DND-41 (cell line): ENCODE measurements around the gene ADARB2.

ENCODE experiments used
- EZH2 ChIP-seq: IDR thresholded peaks from 3 replicates; pipeline ENCODE4 v1.6.1; 2012; ENCODE audit warnings: borderline replicate concordance, low read depth, mild to moderate bottlenecking, moderate library complexity, low read length, inconsistent platforms; ENCODE audit not compliant: severe bottlenecking
- TF ChIP-seq, protein P1 (sequence below): IDR thresholded peaks from 2 replicates; pipeline ENCODE4 v1.5.1; 2012; ENCODE audit warnings: borderline replicate concordance, low read length, moderate library complexity, mild to moderate bottlenecking; ENCODE audit not compliant: poor library complexity, severe bottlenecking; ENCODE audit errors: extremely low read depth

DNA sequence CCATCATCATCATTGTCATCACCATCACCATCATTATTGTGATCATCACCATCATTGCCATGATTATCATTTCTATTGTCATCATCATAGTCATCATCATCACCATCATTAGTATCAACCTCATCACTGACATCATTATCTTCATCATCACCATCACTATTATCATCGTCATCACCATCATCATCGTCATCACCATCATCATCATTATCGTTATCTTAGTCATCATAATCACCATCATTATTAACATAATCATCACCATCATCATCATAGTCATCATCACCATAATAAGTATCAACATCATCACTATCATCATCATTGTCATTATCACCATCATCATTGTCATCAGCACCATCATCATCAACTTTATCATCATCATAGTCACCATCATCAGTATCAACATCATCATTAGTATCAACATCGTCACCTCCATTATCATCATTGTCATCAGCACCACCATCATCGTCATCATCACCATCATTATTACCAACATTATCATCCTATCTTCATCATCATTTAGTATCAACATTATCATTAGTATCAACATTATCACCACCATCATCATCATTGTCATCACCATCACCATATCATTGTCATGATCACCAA lies 241.3 kb downstream of the ADARB2 start:
- TF ChIP-seq, protein P1, sequence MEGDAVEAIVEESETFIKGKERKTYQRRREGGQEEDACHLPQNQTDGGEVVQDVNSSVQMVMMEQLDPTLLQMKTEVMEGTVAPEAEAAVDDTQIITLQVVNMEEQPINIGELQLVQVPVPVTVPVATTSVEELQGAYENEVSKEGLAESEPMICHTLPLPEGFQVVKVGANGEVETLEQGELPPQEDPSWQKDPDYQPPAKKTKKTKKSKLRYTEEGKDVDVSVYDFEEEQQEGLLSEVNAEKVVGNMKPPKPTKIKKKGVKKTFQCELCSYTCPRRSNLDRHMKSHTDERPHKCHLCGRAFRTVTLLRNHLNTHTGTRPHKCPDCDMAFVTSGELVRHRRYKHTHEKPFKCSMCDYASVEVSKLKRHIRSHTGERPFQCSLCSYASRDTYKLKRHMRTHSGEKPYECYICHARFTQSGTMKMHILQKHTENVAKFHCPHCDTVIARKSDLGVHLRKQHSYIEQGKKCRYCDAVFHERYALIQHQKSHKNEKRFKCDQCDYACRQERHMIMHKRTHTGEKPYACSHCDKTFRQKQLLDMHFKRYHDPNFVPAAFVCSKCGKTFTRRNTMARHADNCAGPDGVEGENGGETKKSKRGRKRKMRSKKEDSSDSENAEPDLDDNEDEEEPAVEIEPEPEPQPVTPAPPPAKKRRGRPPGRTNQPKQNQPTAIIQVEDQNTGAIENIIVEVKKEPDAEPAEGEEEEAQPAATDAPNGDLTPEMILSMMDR = no peak
- no peak for TF ChIP-seq EZH2
